ENCODE measurements around the gene NELL1.

DNA sequence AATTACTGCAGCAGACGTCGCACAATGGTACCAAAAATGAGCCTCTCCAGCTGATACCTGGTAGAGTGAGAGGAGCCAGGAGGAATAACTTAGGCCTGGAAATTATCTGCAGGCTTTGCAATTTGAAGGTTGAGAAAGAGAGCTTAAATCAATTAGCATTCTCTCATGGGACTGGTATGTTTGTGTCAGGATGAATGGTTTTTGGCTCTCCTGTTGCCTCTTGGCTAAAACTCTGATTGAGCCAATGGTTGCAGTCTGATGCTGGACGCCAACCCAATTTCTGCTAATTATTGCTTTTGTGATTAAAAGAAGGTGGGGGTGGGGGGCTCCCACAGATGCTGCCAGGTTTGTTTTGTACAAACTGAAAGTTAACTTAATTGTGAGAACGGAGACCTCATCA lies 12.5 kb upstream of the NELL1 start:
- TF ChIP-seq, protein P1, sequence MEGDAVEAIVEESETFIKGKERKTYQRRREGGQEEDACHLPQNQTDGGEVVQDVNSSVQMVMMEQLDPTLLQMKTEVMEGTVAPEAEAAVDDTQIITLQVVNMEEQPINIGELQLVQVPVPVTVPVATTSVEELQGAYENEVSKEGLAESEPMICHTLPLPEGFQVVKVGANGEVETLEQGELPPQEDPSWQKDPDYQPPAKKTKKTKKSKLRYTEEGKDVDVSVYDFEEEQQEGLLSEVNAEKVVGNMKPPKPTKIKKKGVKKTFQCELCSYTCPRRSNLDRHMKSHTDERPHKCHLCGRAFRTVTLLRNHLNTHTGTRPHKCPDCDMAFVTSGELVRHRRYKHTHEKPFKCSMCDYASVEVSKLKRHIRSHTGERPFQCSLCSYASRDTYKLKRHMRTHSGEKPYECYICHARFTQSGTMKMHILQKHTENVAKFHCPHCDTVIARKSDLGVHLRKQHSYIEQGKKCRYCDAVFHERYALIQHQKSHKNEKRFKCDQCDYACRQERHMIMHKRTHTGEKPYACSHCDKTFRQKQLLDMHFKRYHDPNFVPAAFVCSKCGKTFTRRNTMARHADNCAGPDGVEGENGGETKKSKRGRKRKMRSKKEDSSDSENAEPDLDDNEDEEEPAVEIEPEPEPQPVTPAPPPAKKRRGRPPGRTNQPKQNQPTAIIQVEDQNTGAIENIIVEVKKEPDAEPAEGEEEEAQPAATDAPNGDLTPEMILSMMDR (IDR thresholded peaks at IDR 0.05 in 8 of 11, conservative IDR thresholded peaks at IDR 0.05 in 3 of 11), result no peak
- TF ChIP-seq POLR2A (IDR thresholded peaks at IDR 0.05), result no peak

All from spleen (tissue), 7 donors.